Suprapubic skin (tissue), 4 donors: ENCODE measurements around the gene TMTC1. TPM values are rescaled to one million over a fixed set of nuclear protein-coding genes. Genes with fewer than 3 reads are reported as not detected.

Source experiments
- DNase-seq, 2 donors: peaks; one replicate each; pipeline ENCODE4 v3.0.0-alpha.2; 2019; ENCODE audit warnings: low spot score in 2 of 2
- H3K27ac ChIP-seq: fragments of 200-600 bp; sonication (generic); one replicate; pipeline ENCODE4 v1.5.1; 2019
- H3K27me3 ChIP-seq: fragments of 200-600 bp; sonication (generic); one replicate; pipeline ENCODE4 v1.5.1; 2019
- H3K36me3 ChIP-seq: fragments of 200-600 bp; sonication (generic); one replicate; pipeline ENCODE4 v1.5.1; 2019
- H3K4me1 ChIP-seq: fragments of 200-600 bp; sonication (generic); one replicate; pipeline ENCODE4 v1.5.1; 2019
- H3K4me3 ChIP-seq: fragments of 200-600 bp; sonication (generic); one replicate; pipeline ENCODE4 v1.5.1; 2019; ENCODE audit warnings: mild to moderate bottlenecking
- H3K9me3 ChIP-seq: fragments of 200-600 bp; sonication (generic); one replicate; pipeline ENCODE4 v1.5.1; 2019
- EP300 ChIP-seq: sonication (generic); formaldehyde crosslinking; IDR thresholded peaks from one replicate; pipeline ENCODE4 v1.6.1; 2017; ENCODE audit warnings: antibody characterized with exemption
- POLR2A ChIP-seq, 2 donors: fragments of 450-650 bp; IDR thresholded peaks; one replicate each; pipeline ENCODE4 v1.6.1; 2017; ENCODE audit warnings: antibody characterized with exemption in 2 of 2, mild to moderate bottlenecking in 2 of 2, moderate library complexity in 2 of 2
- POLR2AphosphoS5 ChIP-seq, 3 donors: sonication (generic); formaldehyde crosslinking; IDR thresholded peaks; one replicate each; pipeline ENCODE4 v1.6.1; 2017; ENCODE audit warnings: antibody characterized with exemption in 3 of 3
- WGBS: methylation state at CpG from one replicate; pipeline ENCODE4 v1.1.5; 2018; 5-methylcytosine and 5-hydroxymethylcytosine counted together
- total RNA-seq, 4 donors: library from RNA; depleted of rRNA; stranded (reverse); fragments of >200 nt; gene quantifications; one replicate each; pipeline ENCODE4 v1.1.0, GENCODE V29; 2016
- TF ChIP-seq, protein P1 (sequence below), 2 donors: fragments of 200-600 bp in 1 of 2; fragments of 450-650 bp in 1 of 2; sonication (generic) in 1 of 2; IDR thresholded peaks; one replicate each; pipeline ENCODE4 v1.5.1; 2016 to 2019; ENCODE audit warnings: antibody characterized with exemption in 2 of 2, mild to moderate bottlenecking in 1 of 2, moderate library complexity in 1 of 2

The TMTC1 gene
- total RNA-seq, 4 donors from 2014 or later: 11.0 to 25.8 (median 19.5) TPM

GRCh38 chr12:29627221-29627620 lies 156.5 kb downstream of the TMTC1 start:
- H3K27ac ChIP-seq: no peak overlapping the region
- no peak for DNase-seq
- peaks cover 7% of the 10 kb centered on the region for H3K36me3 ChIP-seq
- no peaks in the 10 kb centered on the region for H3K27me3 ChIP-seq
- H3K9me3 ChIP-seq: no peaks in the 10 kb centered on the region
- 76% methylated on average over 1 of the region's 1 CpG for WGBS
- no peak overlapping the region for H3K4me3 ChIP-seq
- H3K4me1 ChIP-seq: peaks cover 3% of the 10 kb centered on the region
- TF ChIP-seq POLR2A (IDR thresholded peaks at IDR 0.05): no peak
- no peak for TF ChIP-seq EP300
- TF ChIP-seq POLR2AphosphoS5 (IDR thresholded peaks at IDR 0.05): no peak
- TF ChIP-seq, protein P1, sequence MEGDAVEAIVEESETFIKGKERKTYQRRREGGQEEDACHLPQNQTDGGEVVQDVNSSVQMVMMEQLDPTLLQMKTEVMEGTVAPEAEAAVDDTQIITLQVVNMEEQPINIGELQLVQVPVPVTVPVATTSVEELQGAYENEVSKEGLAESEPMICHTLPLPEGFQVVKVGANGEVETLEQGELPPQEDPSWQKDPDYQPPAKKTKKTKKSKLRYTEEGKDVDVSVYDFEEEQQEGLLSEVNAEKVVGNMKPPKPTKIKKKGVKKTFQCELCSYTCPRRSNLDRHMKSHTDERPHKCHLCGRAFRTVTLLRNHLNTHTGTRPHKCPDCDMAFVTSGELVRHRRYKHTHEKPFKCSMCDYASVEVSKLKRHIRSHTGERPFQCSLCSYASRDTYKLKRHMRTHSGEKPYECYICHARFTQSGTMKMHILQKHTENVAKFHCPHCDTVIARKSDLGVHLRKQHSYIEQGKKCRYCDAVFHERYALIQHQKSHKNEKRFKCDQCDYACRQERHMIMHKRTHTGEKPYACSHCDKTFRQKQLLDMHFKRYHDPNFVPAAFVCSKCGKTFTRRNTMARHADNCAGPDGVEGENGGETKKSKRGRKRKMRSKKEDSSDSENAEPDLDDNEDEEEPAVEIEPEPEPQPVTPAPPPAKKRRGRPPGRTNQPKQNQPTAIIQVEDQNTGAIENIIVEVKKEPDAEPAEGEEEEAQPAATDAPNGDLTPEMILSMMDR (IDR thresholded peaks at IDR 0.05): no peak

DNA sequence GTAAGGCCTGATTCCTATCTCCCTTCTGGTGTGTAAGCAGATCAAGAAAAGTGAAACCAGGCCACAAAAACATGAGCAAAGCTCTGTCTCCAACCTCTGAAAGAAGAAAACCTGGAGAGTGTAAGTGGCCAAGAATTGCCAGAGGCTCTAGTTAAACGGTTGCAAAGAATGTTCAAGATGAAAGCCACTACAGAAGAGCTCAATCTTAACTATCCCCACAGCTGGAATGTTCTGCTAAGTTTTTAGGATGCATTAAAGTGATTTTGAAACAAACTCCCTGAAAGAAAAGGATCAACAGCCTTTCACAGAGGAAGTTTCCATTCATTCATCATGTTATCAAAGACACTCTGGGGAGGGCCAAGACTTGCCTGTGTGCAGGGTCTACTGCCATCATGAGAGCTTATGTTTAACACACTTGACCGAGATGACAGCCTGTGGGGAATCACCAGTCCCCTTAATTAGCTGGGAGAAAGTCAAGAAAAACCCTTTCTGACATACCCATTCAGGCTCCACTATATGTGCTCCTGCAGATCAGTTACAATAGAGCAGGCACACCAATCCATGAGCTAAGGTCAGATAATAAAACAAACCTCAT lies 158.3 kb downstream of the TMTC1 start:
- Histone ChIP-seq H3K9me3 (no peaks in the 10 kb centered on the region), H3K4me3 (no peak overlapping the region), H3K36me3 (peaks cover 7% of the 10 kb centered on the region), H3K4me1 (peaks cover 3% of the 10 kb centered on the region), H3K27ac (no peak overlapping the region), H3K27me3 (no peaks in the 10 kb centered on the region)
- DNase-seq: no peak
- 50% methylated on average over 2 of the region's 2 CpGs for WGBS
- TF ChIP-seq EP300 (no peak), POLR2A (IDR thresholded peaks at IDR 0.05) (no peak), POLR2AphosphoS5 (IDR thresholded peaks at IDR 0.05) (no peak)
- TF ChIP-seq, protein P1 (IDR thresholded peaks at IDR 0.05): no peak

GRCh38 chr12:29622251-29622650 lies 161.5 kb downstream of the TMTC1 start:
- no peak for TF ChIP-seq POLR2AphosphoS5 (IDR thresholded peaks at IDR 0.05)
- TF ChIP-seq, protein P1 (IDR thresholded peaks at IDR 0.05): no peak
- no peak for TF ChIP-seq EP300
- no peak for TF ChIP-seq POLR2A (IDR thresholded peaks at IDR 0.05)
- no peak overlapping the region for H3K27ac ChIP-seq
- H3K27me3 ChIP-seq: no peaks in the 10 kb centered on the region
- H3K36me3 ChIP-seq: no peaks in the 10 kb centered on the region
- peaks cover 3% of the 10 kb centered on the region for H3K4me1 ChIP-seq
- 84% methylated on average over 1 of the region's 1 CpG for WGBS
- DNase-seq: no peak
- H3K9me3 ChIP-seq: no peaks in the 10 kb centered on the region
- H3K4me3 ChIP-seq: no peak overlapping the region

GRCh38 chr12:29620030-29620429 lies 163.7 kb downstream of the TMTC1 start:
- WGBS: 94% methylated on average over 1 of the region's 1 CpG
- no peak for DNase-seq
- H3K4me1 ChIP-seq: peaks cover 2% of the 10 kb centered on the region
- no peak overlapping the region for H3K27ac ChIP-seq
- no peaks in the 10 kb centered on the region for H3K27me3 ChIP-seq
- no peaks in the 10 kb centered on the region for H3K9me3 ChIP-seq
- H3K4me3 ChIP-seq: no peak overlapping the region
- TF ChIP-seq POLR2A (IDR thresholded peaks at IDR 0.05) (no peak), POLR2AphosphoS5 (IDR thresholded peaks at IDR 0.05) (no peak), EP300 (no peak)
- TF ChIP-seq, protein P1 (IDR thresholded peaks at IDR 0.05): no peak
- no peaks in the 10 kb centered on the region for H3K36me3 ChIP-seq

DNA sequence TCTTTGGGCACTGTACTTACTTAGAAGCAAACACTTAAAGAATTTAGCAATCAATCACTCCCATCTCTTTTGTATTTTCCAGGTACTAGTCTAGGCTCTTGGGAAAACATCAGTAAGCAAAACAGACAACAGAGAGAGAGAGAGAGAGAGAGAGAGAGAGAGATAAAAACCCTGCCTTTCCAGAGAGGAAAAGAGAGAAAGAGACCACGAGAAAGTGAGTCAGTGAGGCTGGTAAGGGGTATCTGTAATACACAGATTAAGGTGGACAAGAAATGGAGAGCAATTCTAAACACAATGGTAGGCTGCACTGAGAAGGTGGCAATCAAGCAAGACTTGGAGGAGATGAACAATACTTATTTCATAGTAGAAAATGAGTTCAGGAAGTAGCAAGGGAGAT lies 166.3 kb downstream of the TMTC1 start:
- H3K27me3 ChIP-seq: no peaks in the 10 kb centered on the region
- TF ChIP-seq POLR2A (IDR thresholded peaks at IDR 0.05) (no peak), EP300 (no peak), POLR2AphosphoS5 (IDR thresholded peaks at IDR 0.05) (no peak)
- TF ChIP-seq, protein P1 (IDR thresholded peaks at IDR 0.05): no peak
- H3K36me3 ChIP-seq: no peaks in the 10 kb centered on the region
- no peaks in the 10 kb centered on the region for H3K9me3 ChIP-seq
- DNase-seq: no peak
- no peak overlapping the region for H3K4me3 ChIP-seq
- H3K4me1 ChIP-seq: peaks cover 3% of the 10 kb centered on the region
- no peak overlapping the region for H3K27ac ChIP-seq
- 74% methylated on average over 1 of the region's 1 CpG for WGBS
